SK-N-SH (cell line): ENCODE measurements around the gene CRMP1.

ENCODE experiments used
- CTCF ChIP-seq: fragments of 200-600 bp; sonication (generic); IDR thresholded peaks from 2 replicates; pipeline ENCODE4 v1.6.1; 2017; ENCODE audit warnings: antibody characterized with exemption, mild to moderate bottlenecking, moderate library complexity
- FOXJ3 ChIP-seq: sonication (generic); formaldehyde crosslinking; IDR thresholded peaks from 2 replicates; pipeline ENCODE4 v1.5.1; 2020; ENCODE audit warnings: mild to moderate bottlenecking, missing genetic modification reagents
- MXI1 ChIP-seq: IDR thresholded peaks from 2 replicates; pipeline ENCODE4 v1.6.1; 2012; ENCODE audit warnings: mild to moderate bottlenecking, low read depth, low read length, improper control_type of control experiment
- PBX3 ChIP-seq: IDR thresholded peaks from 2 replicates; pipeline ENCODE4; 2012
- POLR2AphosphoS5 ChIP-seq: IDR thresholded peaks from 2 replicates; pipeline ENCODE4 v1.6.1; 2012; ENCODE audit warnings: low read depth, low read length
- RAD21 ChIP-seq: IDR thresholded peaks from 2 replicates; pipeline ENCODE4 v1.6.1; 2012; ENCODE audit warnings: mild to moderate bottlenecking, low read length
- REST ChIP-seq: IDR thresholded peaks from 2 replicates; pipeline ENCODE4 v1.6.1; 2012; ENCODE audit warnings: mild to moderate bottlenecking, low read depth, low read length, moderate library complexity
- TCF12 ChIP-seq: IDR thresholded peaks from 2 replicates; pipeline ENCODE4 v1.4.0; 2012
- YY1 ChIP-seq: IDR thresholded peaks from 2 replicates; pipeline ENCODE4 v1.4.0; 2012; ENCODE audit warnings: low read depth, mild to moderate bottlenecking
- TF ChIP-seq, protein P1 (sequence below): IDR thresholded peaks from 2 replicates; pipeline ENCODE4 v1.4.0; 2012; ENCODE audit warnings: low read depth
- TF ChIP-seq, protein P2 (sequence below): IDR thresholded peaks from 2 replicates; pipeline ENCODE4 v1.4.0; 2012; ENCODE audit warnings: low read depth, borderline replicate concordance

- TF ChIP-seq YY1, result no peak
- no peak for TF ChIP-seq FOXJ3 (CRISPR knock-in tag)
- TF ChIP-seq RAD21, result no peak
- no peak for TF ChIP-seq CTCF
- no peak for TF ChIP-seq PBX3
- no peak for TF ChIP-seq REST
- TF ChIP-seq POLR2AphosphoS5, result no peak
- TF ChIP-seq MXI1, result no peak
- no peak for TF ChIP-seq TCF12
- TF ChIP-seq, protein P1, sequence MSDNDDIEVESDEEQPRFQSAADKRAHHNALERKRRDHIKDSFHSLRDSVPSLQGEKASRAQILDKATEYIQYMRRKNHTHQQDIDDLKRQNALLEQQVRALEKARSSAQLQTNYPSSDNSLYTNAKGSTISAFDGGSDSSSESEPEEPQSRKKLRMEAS, result no peak
- TF ChIP-seq, protein P2, sequence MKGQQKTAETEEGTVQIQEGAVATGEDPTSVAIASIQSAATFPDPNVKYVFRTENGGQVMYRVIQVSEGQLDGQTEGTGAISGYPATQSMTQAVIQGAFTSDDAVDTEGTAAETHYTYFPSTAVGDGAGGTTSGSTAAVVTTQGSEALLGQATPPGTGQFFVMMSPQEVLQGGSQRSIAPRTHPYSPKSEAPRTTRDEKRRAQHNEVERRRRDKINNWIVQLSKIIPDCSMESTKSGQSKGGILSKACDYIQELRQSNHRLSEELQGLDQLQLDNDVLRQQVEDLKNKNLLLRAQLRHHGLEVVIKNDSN, result no peak
Observed at GRCh38 chr4:5928844-5929420, 36.0 kb upstream of the CRMP1 start.
